ENCODE measurements around the gene ERBB2.

- TF ChIP-seq CTCF (IDR thresholded peaks at IDR 0.05) (no peak), POLR2AphosphoS5 (IDR thresholded peaks at IDR 0.05) (no peak)
Measured at GRCh38 chr17:39754958-39755553, 55.2 kb downstream of the ERBB2 start.

Data from transverse colon (tissue), 4 donors.